GM19455 (cell line): ENCODE results near the gene ZNF669.
"Not testable (repeated sequence)": the region's sequence is repeated elsewhere in the genome, so short reads cannot be mapped to it uniquely, and the experiment has no call there.

Experiments used
- ATAC-seq: cut with Tn5 transposase; IDR thresholded peaks from one replicate; pipeline ENCODE4 v1.9.1; 2021; ENCODE audit not compliant: unreplicated experiment

Gene ZNF669

DNA sequence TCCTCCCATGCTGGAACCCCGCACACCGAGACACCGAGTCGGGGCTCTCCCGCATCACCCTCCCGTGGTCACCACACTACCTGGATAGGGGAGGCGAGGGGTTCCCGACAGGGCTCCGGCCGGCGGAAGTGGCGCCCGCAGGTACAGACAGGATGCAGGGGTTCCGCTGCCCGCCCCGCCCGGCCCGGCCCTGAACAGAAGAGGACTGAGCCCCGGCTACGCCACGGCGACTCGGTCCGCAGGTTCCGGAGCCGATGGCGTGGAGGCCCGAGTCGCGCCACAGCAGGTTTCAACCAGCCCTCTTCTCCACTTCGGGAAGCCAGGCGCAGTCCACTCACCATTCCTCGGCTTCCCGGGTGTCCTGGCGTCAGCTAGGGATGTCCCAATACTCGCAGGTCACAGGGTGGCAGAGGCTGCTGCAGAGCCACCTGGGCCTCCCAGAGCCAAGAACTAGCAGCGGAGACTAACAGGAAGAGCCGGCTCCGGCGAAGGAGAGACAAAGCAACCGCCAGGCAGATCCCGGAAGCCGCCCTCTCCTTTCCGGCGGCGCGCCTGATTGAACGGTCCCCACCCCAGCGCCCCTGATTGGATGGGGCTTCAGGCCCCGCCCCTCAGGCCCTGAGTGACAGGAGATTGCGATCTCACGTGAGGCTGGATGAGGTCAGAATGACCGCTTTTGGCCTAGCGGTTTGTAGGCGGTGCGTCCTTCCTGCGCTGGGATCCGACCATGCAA is at the start of gene ZNF669:
ZNF669 (minus strand) TSS at position 498 of the 733 bp plus-strand sequence; CDS start at position 341, 157 bp downstream.
- peak; percentile 99 for ATAC-seq

DNA sequence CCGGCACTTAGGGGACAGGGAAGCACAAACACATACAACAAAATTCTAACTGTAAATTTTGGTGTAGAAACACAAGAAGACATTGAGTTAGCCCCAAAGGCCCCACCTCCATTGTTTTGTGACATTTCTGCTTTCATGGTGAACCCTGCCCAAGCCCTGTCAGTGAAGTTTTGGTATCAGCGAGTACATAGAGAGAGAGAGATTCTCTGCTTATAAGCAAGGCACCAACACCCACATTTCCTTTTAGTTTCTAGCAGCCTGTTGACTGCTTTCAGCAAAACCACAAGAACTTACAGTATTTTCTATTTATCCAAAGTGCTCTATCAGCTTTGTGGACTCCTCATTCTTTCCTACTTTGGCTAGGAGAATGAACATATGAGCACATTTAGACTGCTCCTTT is 43.6 kb upstream of the ZNF669 start:
- no peak for ATAC-seq

GRCh38 chr1:247147120-247147519 is 43.0 kb upstream of the ZNF669 start:
- not testable (repeated sequence) for ATAC-seq

GRCh38 chr1:247146671-247147070 is 42.5 kb upstream of the ZNF669 start:
- ATAC-seq: no peak

DNA sequence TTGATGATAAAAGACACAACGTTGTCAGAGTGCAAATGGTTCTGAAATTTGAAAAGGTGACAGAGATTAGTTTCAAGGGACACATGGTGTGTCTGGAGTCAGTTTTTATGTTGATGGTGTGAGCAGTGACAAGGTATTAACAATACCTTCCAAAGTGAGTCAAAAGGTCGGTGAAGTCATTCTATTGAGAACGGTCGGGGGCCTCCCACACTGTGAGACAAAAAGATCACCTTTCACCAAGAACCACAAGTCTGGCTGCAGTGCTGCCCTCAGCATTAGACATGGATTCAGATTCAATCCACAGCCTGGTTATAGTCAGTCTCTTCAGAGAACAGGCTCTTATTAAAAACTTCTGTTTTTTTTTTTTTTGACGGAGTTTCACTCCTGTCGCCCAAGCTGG is 41.1 kb upstream of the ZNF669 start:
- ATAC-seq: no peak

GRCh38 chr1:247139557-247139956 is 35.4 kb upstream of the ZNF669 start:
- ATAC-seq: not testable (repeated sequence)

GRCh38 chr1:247131236-247131635 is 27.1 kb upstream of the ZNF669 start:
- no peak for ATAC-seq

DNA sequence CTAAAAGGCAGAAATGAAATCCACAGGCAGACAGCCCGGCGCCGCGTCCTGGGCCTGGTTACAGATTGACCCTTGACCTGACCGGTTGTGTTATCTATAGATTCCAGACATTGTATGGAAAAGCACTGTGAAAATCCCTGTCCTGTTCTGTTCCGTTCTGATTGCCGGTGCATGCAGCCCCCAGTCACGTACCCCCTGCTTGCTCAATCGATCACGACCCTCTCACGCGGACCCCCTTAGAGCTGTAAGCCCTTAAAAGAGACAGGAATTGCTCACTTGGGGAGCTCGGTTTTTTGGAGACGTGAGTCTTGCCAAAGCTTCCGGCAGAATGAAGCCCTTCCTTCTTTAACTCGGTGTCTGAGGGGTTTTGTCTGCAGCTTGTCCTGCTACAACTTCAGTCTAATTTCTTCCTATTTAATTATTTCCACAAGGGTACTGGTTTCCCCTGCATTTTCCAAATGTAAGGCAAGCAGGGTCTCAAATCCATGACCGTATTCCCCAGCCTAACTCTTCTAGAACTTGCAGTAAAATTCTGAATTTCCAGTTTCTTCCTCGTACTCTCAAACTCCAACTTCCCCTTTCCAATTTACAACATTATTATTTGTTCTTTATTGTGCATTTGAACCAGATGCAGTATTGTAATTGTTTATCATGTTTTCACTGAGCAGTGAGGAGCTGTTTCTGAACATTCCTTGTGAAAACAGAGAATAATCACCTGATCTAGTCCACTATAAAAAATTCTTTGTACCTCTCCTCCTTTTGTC is 23.5 kb upstream of the ZNF669 start:
- not testable (repeated sequence) for ATAC-seq

GRCh38 chr1:247126601-247127000 is 22.4 kb upstream of the ZNF669 start:
- ATAC-seq: peak; percentile 66

- peak; percentile 98 for ATAC-seq
Observed at GRCh38 chr1:247126166-247126565, 22.0 kb upstream of the ZNF669 start.

- ATAC-seq: no peak
Observed at GRCh38 chr1:247121382-247121781, 17.2 kb upstream of the ZNF669 start.

DNA sequence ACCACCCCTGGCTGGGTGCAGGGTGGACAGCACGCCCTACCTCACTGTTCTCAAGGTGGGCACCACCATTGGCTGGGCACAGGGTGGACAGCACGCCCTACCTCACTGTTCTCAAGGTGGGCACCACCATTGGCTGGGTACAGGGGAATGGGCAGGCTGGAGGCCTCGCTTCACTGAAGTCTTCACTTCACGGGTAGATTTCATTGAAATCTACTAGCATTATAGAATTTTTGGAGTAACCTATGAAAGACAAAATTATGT is 16.2 kb upstream of the ZNF669 start:
- ATAC-seq: not testable (repeated sequence)

GRCh38 chr1:247119600-247120407 is 15.6 kb upstream of the ZNF669 start:
- no peak for ATAC-seq

DNA sequence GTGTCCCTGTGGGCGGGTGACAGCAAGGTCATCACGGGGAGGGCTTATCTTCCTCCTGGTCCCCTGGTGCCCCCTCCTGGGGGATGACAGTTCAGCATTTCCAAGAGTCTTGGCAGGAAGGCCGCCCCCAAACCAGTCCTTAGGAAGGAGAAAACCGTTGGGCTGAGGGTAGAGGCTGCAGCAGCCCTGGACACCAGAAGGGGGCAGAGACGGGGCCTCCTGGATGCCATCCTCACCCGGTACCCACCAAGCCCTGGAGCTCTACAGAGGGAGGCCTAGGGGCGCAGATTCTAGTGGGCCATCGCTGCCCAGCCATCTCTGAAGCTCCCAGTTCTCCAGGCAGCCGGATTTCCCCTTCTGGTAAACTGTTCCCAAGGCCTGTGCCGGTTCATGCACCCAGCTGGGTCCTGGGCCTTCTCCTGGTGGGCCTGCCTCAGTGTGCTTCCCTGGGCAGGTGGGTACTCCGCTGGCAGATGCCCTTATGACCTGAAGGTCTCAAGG is 14.8 kb upstream of the ZNF669 start:
- no peak for ATAC-seq

- ATAC-seq: no peak
Observed at GRCh38 chr1:247115545-247115944, 11.4 kb upstream of the ZNF669 start.

DNA sequence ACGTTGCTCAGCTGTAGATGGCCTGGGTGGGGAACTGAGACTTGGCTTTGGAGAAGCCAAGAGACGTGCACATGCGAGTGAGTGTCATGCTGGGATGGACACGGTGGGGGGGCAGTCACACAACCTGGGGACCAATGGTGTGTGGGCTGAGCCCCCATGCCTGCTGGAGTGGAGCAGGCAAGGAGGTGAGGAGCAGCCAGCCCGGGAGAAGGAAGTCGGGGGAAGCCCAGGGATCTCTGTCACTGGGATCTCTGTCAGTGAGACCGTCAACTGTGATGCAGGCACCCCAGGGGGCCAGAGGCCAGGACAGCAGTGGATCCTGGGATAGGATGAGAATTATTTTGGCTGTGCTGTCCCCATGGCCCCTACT is 11.0 kb upstream of the ZNF669 start:
- no peak for ATAC-seq

GRCh38 chr1:247114351-247115140 is 10.4 kb upstream of the ZNF669 start:
- ATAC-seq: no peak

GRCh38 chr1:247113733-247114271 is 9.6 kb upstream of the ZNF669 start:
- no peak for ATAC-seq

DNA sequence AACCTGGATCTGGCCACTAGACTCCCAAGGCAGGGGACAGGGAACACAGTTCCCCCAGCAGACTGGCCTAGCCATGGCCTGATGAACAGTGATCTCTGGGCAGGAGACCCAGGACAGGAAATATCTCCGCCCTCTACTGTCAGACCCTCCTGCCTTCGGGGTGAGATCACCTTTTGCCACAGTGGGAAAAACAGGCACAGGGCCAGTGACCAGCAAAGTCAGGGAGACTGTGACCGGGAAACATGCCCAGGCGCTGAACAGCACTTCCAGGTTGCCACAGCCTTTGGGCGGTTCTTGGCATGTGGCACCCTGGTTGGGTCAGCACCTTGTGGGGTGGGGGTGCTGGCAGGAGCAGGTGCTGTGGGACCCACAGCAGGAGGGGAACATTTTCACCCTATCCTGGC is 8.9 kb upstream of the ZNF669 start:
- no peak for ATAC-seq

GRCh38 chr1:247112479-247112781 is 8.3 kb upstream of the ZNF669 start:
- ATAC-seq: no peak
